ENCODE measurements around the gene SRF. TPM values are rescaled to one million over a fixed set of nuclear protein-coding genes. Genes with fewer than 3 reads are reported as not detected.

SRF gene
- total and polyA plus RNA-seq, 2 donors (not counting 3 experiments of a cell fraction or from before 2014, with no cell fraction given): 34.4 to 55.8 TPM

DNA sequence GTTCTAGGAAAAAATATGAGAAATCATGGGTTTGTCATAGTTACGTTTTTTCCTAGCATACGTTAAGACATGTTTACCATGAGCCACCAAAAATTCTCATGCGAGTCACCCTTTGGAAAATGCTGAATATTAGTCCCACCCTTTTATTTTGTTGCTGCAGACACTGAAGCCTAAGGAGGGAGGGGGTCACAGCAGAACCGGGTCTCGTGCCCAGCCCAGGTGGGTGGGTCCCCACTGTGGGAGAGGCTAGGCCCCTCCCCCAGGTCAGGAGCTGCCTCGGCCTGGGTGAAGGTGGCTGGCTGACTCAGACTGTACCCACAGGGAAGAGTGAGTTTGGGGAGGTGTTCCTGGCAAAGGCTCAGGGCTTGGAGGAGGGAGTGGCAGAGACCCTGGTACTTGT lies 26.2 kb upstream of the SRF start:
- no peaks in the 10 kb centered on the region for H3K9me3 ChIP-seq (replicated peaks; ENCODE audit: control insufficient read depth, insufficient read depth, low read length)
- no peak for FAIRE-seq
- no peak for DNase-seq (ENCODE audit: low read depth, low spot score)
- no peak overlapping the region for H2AFZ ChIP-seq (ENCODE audit: low read depth, low read length)
- H3K4me2 ChIP-seq (ENCODE audit: insufficient read depth, low read length): no peak overlapping the region
- H3K4me1 ChIP-seq (ENCODE audit: control insufficient read depth, extremely low read depth, insufficient read depth, low read length): no peaks in the 10 kb centered on the region
- no peak overlapping the region for H3K4me3 ChIP-seq (replicated peaks in 1 of 3; ENCODE audit: insufficient read depth in 1 of 3, low read depth in 1 of 3, low read length in 3 of 3)
- no peaks in the 10 kb centered on the region for H4K20me1 ChIP-seq (replicated peaks; ENCODE audit: control insufficient read depth, extremely low read depth, insufficient read depth, low read length)
- CTCF ChIA-PET: interaction anchor here (3.1 kb wide), 1 partner anchor 134 kb away, joined by 55 read pairs; the partner anchor contains the start of genes KLHDC3 and MEA1
- H3K36me3 ChIP-seq (ENCODE audit: control insufficient read depth in 2 of 2, extremely low read depth in 1 of 2, insufficient read depth in 2 of 2, low read length in 2 of 2): no peaks in the 10 kb centered on the region
- no TSS peak for BruUV-seq (replicated peaks)
- no peak overlapping the region for H3K27ac ChIP-seq (ENCODE audit: insufficient read depth, low read depth, low read length)
- no peaks in the 10 kb centered on the region for H3K79me2 ChIP-seq (ENCODE audit: control insufficient read depth, insufficient read depth, low read length)
- H3K9ac ChIP-seq (replicated peaks; ENCODE audit: extremely low read depth, insufficient read depth, low read length): no peak overlapping the region
- POLR2A ChIA-PET: no interaction called here
- intact Hi-C loops (cut with micrococcal nuclease): loop anchor here (5.0 kb wide), 1 partner anchor 88 kb away; the partner anchor contains the start of genes KLC4 and MRPL2
- TF ChIP-seq, protein P1, sequence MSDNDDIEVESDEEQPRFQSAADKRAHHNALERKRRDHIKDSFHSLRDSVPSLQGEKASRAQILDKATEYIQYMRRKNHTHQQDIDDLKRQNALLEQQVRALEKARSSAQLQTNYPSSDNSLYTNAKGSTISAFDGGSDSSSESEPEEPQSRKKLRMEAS (IDR thresholded peaks at IDR 0.05; ENCODE audit: insufficient read depth, insufficient read length): no peak
- TF ChIP-seq POLR2A (IDR thresholded peaks at IDR 0.05; ENCODE audit: low read depth, low read length): no peak
- TF ChIP-seq EZH2 (IDR thresholded peaks at IDR 0.05; ENCODE audit: borderline replicate concordance, low read depth, low read length, severe bottlenecking): no peak
- no peak for TF ChIP-seq CTCF (IDR thresholded peaks at IDR 0.05; ENCODE audit: extremely low read depth in 1 of 2, insufficient read depth in 1 of 2, low read depth in 1 of 2, low read length in 2 of 2)
- TF ChIP-seq POLR2AphosphoS5 (IDR thresholded peaks at IDR 0.05; ENCODE audit: insufficient read depth, low read depth, low read length): no peak
- no peak for TF ChIP-seq MYC (IDR thresholded peaks at IDR 0.05; ENCODE audit: low read depth, low read length)
- no peak for TF ChIP-seq JUN (IDR thresholded peaks at IDR 0.05; ENCODE audit: borderline replicate concordance, insufficient read depth, insufficient read length, low read depth)
- TF ChIP-seq FOS (IDR thresholded peaks at IDR 0.05; ENCODE audit: borderline replicate concordance, insufficient read depth, low read length): no peak
- TF ChIP-seq GATA2 (IDR thresholded peaks at IDR 0.05; ENCODE audit: insufficient read depth, insufficient read length, low read depth, low read length): no peak
- dilution Hi-C loops (cut with MboI; ENCODE audit: extremely low pct_ligation_motif_present, low sequenced_read_pairs): no loop called here
- no peaks in the 10 kb centered on the region for H3K9me1 ChIP-seq (replicated peaks; ENCODE audit: control insufficient read depth, extremely low read depth, insufficient read depth, low read length)
- H3K27me3 ChIP-seq (ENCODE audit: control insufficient read depth in 2 of 2, insufficient read depth in 2 of 2, low read length in 2 of 2): no peaks in the 10 kb centered on the region
